KMS-11 (cell line): ENCODE results near the gene CALD1.

Experiments used
- H2AFZ ChIP-seq: fragments of 200-600 bp; sonication (generic); 2 replicates; pipeline ENCODE4 v1.6.1; 2016; ENCODE audit warnings: antibody characterized with exemption, mixed run types, low read depth
- H3K27ac ChIP-seq: fragments of 200-600 bp; sonication (generic); 2 replicates; pipeline ENCODE4 v1.6.1; 2016; ENCODE audit warnings: mild to moderate bottlenecking, mixed run types
- H3K27me3 ChIP-seq: fragments of 200-600 bp; sonication (generic); 2 replicates; pipeline ENCODE4 v1.6.1; 2017; ENCODE audit warnings: mild to moderate bottlenecking, low read depth, mixed run types, moderate library complexity; ENCODE audit not compliant: insufficient read depth
- H3K36me3 ChIP-seq: fragments of 200-600 bp; sonication (generic); 2 replicates; pipeline ENCODE4 v1.6.1; 2017; ENCODE audit warnings: mild to moderate bottlenecking, mixed run types; ENCODE audit not compliant: insufficient read depth
- H3K4me1 ChIP-seq: fragments of 200-600 bp; sonication (generic); 2 replicates; pipeline ENCODE4 v1.6.1; 2016; ENCODE audit warnings: mild to moderate bottlenecking, low read depth, mixed run types; ENCODE audit not compliant: poor library complexity, severe bottlenecking
- H3K4me2 ChIP-seq: fragments of 200-600 bp; sonication (generic); 2 replicates; pipeline ENCODE4 v1.7.0; 2016; ENCODE audit warnings: mild to moderate bottlenecking, mixed run types
- H3K4me3 ChIP-seq: fragments of 200-600 bp; sonication (generic); IDR thresholded peaks from 2 replicates; pipeline ENCODE4 v1.6.1; 2017; ENCODE audit warnings: low read depth, low read length, mixed read lengths; ENCODE audit not compliant: insufficient read depth
- H3K79me2 ChIP-seq: fragments of 200-600 bp; sonication (generic); 2 replicates; pipeline ENCODE4 v1.6.1; 2016; ENCODE audit warnings: low read depth, mixed run types; ENCODE audit not compliant: insufficient read depth
- H3K9ac ChIP-seq: fragments of 200-600 bp; sonication (generic); 2 replicates; pipeline ENCODE4 v1.6.1; 2016; ENCODE audit warnings: mild to moderate bottlenecking, mixed run types
- H4K20me1 ChIP-seq: fragments of 200-600 bp; sonication (generic); 2 replicates; pipeline ENCODE4 v1.6.1; 2016; ENCODE audit warnings: mild to moderate bottlenecking, mixed run types; ENCODE audit not compliant: insufficient read depth
- CTCF ChIP-seq: fragments of 200-600 bp; sonication (generic); conservative IDR thresholded peaks from 2 replicates; pipeline ENCODE4 v1.6.1; 2017; ENCODE audit warnings: low read depth, mild to moderate bottlenecking, antibody characterized with exemption, low read length, moderate library complexity, mixed read lengths

CALD1 gene

GRCh38 chr7:134774119-134774518 lies 5.3 kb upstream of the CALD1 start:
- Histone ChIP-seq H4K20me1 (no peaks in the 10 kb centered on the region), H3K9ac (no peak overlapping the region), H3K4me3 (no peak overlapping the region), H3K27me3 (no peaks in the 10 kb centered on the region), H3K79me2 (no peaks in the 10 kb centered on the region), H2AFZ (no peak overlapping the region), H3K4me1 (no peaks in the 10 kb centered on the region), H3K4me2 (no peak overlapping the region), H3K27ac (no peak overlapping the region), H3K36me3 (no peaks in the 10 kb centered on the region)
- TF ChIP-seq CTCF = no peak

DNA sequence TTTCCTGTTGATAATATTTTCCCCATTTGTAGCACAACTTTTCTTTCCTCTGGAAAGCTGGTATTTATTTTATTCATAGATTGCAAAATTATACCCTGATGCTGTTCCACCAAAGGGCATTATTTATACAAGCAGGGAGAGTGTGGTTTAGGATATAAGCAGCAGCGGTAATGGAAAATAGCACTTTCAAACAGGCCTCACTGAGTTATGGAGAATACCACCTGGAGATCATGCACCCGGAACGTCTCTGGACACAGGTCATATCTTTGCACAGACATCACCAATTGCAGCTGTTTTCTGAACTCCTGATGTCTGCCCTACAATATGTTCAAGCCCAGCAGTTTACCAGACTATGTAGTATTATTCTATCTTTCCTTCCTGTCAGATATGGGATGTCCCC lies 2.0 kb upstream of the CALD1 start:
- no peak for TF ChIP-seq CTCF
- Histone ChIP-seq H3K4me2 (no peak overlapping the region), H3K27ac (no peak overlapping the region), H3K36me3 (no peaks in the 10 kb centered on the region), H4K20me1 (no peaks in the 10 kb centered on the region), H3K9ac (no peak overlapping the region), H2AFZ (no peak overlapping the region), H3K4me3 (no peak overlapping the region), H3K4me1 (no peaks in the 10 kb centered on the region), H3K27me3 (no peaks in the 10 kb centered on the region), H3K79me2 (no peaks in the 10 kb centered on the region)

- no peak overlapping the region for H2AFZ ChIP-seq
- H3K4me2 ChIP-seq = no peak overlapping the region
- H3K36me3 ChIP-seq = no peaks in the 10 kb centered on the region
- TF ChIP-seq CTCF = no peak
- no peaks in the 10 kb centered on the region for H3K4me1 ChIP-seq
- no peak overlapping the region for H3K9ac ChIP-seq
- no peak overlapping the region for H3K4me3 ChIP-seq
- H3K79me2 ChIP-seq = no peaks in the 10 kb centered on the region
- no peaks in the 10 kb centered on the region for H4K20me1 ChIP-seq
- H3K27ac ChIP-seq = no peak overlapping the region
- no peaks in the 10 kb centered on the region for H3K27me3 ChIP-seq
Observed at GRCh38 chr7:134777908-134778580, 1.4 kb upstream of the CALD1 start.

DNA sequence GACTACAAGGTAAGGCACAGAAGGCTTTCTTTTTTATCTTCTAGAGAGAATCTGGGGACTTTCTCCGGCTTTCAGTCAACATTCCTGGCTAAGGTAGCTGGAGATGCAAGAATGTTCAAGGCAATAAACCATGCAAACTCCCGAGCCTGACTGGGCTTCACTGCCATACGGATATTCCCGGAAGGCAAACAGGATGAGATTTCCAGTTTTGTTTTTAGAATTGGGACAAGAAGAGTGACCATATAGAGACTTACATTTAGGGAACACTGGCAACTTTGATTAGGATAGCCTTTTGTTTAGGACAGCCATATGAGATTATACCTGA lies 269 bp downstream of the CALD1 start:
- no peak for TF ChIP-seq CTCF
- Histone ChIP-seq H3K27me3 (no peaks in the 10 kb centered on the region), H3K4me3 (no peak overlapping the region), H3K79me2 (no peaks in the 10 kb centered on the region), H3K27ac (no peak overlapping the region), H3K36me3 (no peaks in the 10 kb centered on the region), H2AFZ (no peak overlapping the region), H3K4me2 (no peak overlapping the region), H3K9ac (no peak overlapping the region), H3K4me1 (no peaks in the 10 kb centered on the region), H4K20me1 (no peaks in the 10 kb centered on the region)
